GM21447 (cell line): Measurements from ENCODE around the gene EML1.
"Not testable (repeated sequence)": the region's sequence is repeated elsewhere in the genome, so short reads cannot be mapped to it uniquely, and the experiment has no call there.

Experiments
- ATAC-seq: cut with Tn5 transposase; IDR thresholded peaks from one replicate; pipeline ENCODE4 v1.9.1; 2021; ENCODE audit not compliant: unreplicated experiment

EML1 gene

DNA sequence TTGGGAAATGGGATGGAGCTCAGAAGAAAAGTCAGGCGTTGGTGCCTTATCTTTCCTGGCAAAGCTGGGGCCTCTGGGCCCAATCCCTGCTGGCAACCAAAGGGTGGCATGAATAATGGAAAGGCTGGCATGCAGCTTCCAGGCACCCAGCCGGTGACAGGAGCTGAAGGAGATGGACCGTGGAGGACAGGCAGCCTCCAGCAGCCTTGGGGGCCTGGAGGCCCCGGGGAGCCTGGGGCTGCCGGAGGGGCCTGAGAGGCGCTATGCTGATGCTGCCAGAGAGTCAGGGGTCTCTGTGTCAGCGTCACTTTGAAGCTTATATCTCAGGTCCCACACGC is 38.2 kb upstream of the EML1 start:
- no peak for ATAC-seq

DNA sequence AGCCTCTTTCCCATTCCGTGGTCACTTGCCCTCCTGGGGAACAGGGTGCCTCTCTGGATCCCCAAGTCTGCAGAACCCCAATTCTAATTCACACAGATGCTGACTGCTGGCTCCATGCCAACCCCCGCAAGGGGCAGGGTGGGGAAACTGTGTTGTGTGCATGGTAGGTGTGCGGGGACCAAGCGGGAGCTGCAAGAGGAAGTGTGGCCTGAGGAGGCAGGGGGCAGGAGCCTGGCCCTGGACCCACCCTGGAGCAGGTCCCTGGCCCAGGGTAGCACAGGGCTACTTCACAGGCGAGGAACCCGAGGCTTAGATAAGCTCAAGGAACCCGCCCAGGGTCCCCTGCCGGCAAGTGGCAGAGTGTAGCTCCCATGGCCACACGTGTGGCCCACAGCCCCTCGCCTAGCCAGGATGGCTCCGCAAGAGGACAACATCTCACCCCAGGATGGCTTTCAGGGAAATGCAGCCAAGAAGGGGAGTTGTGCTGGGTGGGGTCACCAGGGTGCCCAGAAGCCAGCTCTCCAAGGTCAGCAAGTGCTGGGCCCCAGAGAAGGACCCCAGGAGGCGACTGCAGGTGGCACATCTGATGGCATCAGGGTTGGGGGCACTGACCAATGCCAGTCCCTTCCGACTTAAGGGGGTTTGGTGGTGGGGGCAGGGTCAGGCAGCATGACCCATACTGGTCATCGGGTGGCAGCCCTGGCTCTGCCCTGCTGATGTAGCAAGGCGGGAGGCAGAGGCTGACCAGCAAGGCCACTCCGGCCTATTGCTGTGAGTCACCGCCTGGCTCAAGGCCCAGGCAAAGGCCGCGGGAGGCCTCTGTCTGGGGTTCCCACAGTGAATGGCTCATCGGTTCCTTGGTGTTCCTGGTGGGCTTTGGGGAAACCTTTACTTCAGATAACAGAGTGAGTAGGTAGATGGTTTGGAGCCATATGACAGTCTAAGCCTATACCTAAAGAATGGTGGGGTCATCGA is 37.3 kb upstream of the EML1 start:
- no peak for ATAC-seq

DNA sequence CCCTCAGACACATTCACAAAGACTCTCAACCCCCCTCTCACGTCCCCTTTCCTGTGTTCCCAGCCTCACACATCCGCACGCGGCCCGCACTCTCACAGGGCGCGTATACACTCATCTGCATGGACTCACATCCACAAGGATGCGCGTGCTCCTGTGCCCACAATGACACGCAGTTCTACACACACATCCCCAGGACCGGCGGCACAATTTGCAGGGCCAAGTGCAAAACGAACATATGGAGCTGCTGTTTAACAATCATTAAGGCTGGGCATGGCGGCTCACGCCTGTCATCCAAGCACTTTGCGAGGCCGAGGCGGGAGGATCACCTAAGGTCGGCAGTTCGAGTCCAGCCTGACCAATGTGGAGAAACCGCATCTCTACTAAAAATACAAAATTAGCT is 36.4 kb upstream of the EML1 start:
- no peak for ATAC-seq

DNA sequence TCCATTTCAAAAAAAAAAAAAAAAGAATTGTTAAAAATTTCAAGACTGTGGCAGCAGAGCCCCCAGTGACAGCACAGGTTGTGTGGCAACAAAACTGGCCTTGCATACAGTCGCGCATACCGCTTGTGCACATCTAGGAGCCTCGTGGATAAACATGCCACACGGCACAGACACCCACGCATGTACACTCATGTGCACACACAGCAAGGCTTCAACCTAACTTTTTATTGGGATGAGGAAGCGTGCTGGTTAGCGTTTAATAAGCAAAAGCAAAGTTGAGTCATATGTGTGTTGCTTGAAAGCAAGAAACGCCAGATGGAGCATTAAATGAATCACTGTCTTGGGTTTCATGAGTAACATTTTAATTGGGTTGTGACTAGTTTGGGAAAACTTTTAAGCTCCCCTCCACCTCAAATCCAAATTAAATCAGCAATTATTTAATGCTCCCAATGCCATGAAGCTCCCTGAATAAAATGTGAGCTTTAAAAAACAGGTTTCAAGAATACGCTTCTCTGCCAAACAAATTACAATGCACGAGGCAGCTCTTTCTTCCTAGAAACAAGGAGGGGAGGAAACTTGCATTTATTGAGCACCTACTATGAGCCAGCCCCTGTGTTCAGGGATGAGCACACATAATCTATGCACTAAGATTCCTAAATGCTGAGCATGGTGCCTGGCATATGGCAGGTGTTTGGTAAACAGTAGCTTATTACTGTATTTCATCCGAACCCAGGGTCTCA is 35.7 kb upstream of the EML1 start:
- no peak for ATAC-seq

DNA sequence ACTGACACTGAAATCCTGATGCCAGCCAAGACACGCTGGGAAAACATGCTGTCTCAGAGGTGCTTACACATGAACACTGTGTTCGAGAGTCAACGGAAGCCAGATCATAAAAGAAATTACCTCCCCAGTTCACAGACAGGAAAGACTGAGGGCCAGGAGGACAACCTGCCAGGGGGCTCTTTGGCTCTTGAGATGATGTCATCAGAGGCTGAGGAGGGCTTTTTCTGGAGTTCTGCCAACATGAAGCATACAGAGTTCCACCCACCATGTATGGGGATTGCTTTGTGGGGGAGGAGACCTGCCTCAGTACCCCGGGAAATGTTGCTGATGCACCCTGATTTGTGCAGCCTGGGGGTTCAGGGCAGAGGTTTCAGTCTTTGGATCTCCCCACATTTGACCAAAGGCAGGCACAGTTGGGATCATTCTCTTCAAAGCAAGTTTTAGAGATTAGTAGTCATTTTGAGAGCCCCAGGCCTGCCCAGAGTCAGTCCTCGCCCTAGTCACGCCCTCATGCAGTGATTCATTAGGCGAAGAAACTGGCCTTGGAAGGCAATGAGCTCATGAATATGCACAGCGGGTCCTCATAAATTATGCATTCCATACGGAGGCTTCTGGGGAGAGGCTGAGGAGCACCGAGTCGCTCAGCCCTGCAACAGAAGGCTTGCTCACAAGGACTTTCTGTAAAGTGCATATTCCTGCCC is 34.9 kb upstream of the EML1 start:
- ATAC-seq = no peak

DNA sequence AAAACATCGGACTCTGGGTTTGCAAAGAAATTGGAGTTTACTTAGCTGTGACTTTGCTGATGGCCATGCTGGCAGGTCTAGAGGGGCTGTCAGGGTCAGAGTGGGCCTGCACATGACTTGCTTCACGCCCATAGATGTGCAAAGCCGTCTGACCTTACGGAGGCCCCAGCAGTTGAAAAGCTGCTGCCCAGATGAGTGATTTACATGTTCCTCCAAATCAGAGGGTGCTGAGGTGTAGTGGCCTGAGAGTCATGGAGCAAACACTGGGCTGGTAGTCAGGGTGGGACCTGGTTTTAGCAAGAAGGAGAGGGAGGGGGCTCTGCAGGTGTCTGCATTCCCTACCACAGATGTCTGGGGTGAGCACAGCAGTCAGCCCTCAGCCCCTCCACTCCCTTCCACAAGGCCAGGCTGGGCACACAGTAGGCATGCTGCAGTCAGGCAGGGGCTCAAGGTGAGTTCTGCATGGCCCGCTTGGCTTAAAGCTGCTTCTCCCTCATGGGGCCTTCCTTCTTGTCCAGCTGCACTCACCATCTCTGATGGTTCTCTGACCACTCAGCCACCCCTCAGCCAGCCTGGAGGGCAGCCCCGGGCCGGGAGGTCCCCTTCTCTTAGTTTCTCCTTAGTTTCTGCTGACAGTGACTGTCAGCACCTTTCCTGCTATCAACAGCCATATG is 34.2 kb upstream of the EML1 start:
- ATAC-seq = no peak

DNA sequence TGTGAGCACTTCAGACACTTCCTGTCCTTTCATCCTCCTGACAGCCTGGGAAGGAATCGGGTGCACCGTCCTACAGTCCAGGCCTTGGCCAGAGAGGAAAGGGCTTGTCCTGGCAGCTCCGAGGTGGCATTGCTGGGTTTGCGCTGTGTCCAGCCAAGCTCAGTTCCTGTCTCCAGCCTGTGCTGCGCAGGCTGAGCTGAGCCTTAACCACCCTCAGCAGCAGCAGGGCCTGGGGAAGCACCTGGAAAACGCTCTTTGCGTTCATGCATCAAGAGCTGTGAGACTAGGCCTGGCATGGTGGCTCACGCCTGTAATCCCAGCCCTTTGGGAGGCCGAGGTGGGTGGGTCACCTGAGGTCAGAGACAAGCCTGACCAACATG is 33.7 kb upstream of the EML1 start:
- ATAC-seq = peak; percentile 49

DNA sequence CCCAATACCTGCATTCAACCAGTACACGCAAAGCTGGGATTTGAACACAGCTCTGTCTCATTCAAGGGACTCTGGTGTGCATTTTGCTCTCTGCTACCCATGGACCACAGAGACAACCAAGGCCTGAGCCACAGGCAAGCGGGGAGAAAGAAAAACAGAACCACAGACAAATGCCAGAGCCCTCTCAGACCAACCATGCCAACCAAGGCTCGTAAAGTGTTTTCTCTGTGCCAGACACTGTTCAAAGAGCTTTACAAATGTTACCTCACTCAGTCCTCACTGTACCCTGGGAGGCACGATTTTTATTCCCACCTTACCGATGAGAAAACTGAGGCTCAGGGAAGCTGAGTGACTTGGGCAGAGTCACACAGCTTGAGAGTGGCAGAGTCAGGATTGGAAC is 32.4 kb upstream of the EML1 start:
- ATAC-seq = no peak

DNA sequence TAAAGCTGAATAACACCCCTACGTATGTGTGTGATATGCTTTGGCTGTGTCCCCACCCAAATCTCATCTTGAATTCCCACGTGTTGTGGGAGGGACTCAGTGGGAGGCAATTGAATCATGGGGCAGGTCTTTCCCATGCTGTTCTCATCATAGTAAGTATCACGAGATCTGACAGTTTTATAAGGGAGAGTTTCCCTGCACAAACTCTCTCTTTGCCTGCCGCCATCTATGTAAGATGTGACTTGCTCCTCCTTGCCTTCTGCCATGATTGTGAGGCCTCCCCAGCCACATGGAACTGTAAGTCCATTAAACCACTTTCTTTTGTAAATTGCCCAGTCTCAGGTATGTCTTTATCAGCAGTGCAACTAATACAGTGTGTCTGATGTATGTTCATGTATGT is 30.3 kb upstream of the EML1 start:
- ATAC-seq = not testable (repeated sequence)

DNA sequence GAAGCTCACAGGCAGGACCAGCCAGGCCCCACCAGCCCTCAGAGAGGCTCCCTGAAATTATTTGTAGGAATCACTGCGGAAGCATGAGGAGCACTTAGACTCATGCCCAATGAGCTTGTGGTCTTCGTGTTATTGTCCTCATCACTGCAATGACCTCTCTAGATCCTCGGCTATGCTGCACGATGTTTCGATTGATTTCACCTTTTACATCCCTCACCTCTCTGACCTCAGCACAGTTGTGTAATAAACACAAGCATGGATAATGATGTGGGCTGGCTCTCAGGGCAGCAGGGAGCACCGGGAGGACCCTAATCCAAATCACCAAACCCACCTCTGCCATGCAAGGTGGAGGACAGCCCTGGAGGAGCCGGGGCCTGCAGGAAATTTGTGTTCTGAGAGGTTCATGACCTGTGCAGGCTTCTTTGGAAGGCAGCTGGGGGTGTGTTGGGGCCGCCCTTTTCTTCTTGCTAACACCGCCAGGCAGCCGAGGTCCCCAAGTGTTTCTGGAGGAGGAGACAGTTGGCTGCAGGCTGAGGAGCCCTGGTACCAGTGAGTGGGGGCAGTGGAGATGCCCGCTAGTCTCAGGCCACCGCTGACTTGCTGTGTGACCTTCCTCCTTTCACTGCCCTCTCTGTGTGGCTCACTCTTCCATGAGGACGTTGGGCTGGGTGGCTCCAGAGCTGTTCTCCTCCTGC is 29.5 kb upstream of the EML1 start:
- ATAC-seq = no peak

DNA sequence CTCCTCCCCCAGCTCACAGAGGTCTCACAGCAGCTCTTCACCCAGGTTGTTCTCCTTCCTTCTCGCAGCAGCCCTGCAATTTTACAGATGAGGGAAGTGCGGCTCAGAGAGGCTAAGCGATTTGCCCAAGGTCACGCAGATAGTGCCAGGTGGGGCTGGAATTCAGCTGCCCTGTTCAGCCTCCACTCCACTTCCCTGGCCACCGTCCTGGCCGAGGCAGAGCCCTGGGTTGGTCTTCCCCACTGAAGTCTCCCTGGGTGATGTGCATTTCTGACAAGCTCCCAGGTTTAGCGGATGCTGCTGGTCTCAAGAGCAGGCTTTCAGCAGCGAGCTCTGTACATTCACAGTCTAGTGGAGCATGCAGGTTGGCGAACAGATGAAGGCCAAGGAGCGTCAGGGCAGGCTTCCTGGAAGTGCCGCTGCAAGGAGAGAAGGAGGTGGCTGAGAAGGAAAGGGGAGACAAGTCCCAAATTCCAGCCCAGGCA is 28.9 kb upstream of the EML1 start:
- ATAC-seq = no peak

DNA sequence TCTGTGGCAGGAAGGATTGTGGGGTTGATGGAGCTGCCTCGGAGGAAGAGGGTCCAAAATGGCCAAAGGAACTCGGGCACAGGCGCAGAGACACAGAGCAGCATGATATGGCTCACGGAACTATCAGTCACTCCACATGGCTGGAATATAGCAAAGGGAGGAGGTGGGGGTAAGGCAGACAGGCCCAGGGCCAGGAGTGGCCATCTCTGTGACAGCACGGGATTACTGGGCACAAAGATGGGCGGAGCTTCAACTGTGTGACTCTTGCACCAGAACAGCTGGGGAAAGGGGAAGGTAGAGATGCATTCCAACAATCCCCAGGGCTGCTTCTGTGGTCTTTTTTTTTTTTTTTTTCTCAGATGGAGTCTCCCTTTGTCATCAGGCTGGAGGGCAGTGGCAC is 24.8 kb upstream of the EML1 start:
- no peak for ATAC-seq

DNA sequence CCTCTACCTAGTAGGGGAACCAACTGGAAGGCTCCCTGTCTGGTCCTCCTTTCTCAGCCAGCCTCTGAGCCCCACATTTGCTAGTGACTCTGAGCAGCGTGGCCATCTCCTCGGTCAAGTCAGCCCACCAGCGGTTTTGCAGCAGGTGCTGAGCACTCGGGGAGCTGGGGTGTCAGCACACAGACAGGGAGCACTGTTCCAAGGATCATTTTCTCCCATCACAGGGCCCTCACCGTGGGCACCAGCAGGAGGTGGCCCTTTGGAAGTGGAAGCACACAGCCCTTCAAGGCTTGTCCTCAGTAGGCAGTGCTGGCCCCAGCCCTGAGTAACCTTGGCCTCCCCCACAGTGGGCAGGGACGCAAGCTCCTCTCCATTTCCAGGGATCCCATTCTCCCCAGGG is 24.1 kb upstream of the EML1 start:
- ATAC-seq = no peak

DNA sequence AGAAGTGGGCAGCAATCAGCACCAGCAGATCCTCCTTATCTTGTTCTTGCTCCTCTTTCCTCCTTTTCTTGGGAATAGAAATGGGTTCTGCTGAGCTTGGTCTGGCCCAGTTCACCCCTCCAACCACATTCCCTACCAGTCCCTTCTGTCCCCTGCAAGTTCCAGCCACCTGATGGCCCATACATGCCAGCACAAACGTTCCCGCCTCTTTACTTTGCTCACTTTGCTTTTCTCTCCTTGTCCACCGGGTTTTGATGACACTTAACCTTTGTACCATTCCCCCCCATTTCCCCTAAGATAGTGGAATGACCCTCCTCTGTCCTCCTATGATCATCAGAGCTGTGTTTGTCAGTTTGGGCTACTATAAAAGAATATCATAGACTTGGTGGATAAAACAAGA is 23.4 kb upstream of the EML1 start:
- ATAC-seq = no peak

DNA sequence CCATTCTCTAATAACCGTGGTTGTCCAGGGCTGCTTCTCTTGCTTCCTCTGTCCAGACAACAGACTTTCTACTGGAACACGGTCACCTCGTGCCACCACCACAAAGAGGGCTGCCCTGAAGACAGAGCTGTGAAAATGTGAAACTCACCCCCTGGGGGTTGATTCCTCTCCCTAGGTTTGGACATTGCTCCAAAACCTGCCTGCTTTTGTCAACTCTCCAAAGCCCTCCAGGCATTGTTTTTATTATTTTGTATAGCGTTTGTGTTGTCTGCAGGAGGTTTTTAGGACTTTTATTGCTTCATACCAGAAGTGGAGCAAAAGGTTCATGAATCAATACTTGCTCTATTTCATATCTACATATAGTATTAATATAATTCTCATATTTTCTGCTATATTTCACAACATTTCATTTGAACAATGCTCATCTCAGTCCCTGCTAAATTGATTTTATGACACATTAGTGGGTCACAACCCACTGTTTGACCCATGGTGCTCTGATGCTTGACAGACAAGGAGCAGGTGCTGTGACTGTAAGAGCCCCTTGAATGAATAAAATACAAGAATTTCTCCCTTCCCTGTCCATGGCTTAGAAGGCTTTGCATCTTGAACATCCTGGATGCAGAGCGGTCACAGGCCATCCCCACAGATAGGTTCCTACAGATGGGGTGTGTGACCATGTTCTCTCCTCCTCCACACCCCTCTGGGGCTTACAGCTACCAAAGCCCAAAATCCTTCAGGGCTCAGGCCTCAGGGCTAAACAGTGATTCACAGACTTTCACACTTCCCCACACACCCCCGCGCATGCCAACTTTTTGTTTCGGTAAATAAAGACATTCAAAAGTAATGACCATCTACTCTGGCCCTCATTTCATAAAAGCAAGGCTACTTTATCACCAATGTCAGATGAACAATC is 20.6 kb upstream of the EML1 start:
- no peak for ATAC-seq

DNA sequence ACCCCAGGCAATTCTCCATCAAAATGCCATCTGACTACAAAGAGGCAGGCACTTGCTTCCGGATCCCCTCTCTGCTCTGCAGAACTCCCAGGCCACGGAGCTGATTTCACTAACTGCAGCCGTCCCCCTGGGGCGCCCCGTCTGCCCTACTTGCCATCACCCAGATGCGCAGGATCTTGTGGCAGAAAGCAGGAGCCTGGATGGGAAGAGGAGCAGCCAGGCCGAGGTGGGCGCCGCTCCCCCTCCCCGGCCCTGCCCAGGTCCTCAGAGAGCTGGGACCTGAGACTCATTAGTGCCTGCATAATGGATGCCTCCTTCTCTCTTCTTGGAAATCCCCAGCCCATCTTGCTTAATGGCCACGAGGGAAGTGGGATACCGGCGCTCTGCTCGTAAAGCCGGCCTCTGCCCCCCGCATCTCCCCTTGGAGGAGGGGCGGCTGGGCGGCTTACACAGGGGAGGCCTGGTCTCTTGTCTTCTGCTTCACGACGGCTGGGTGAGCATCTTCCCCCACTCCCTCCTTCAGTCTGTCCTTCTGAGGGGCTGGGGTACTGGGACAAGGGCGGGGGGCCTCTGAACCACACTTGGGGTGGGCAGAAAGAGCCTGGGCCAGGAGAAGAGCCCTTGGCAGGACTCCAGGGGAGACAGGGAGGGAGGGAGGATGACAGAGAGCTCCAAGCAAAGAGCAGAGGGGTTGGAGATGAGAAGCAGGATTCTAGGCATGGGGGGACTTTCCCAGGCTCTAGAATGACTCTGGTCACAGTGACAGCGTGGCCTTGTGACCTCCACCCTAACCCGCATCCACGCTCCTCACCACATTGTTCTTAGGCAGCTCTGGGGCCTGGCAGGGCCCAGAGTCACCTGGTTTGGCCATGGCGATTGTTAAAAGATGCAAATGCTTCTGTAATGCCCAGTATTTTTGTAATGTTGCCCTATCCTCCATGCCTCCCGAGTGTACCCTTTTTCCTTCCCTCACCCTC is 19.4 kb upstream of the EML1 start:
- no peak for ATAC-seq

DNA sequence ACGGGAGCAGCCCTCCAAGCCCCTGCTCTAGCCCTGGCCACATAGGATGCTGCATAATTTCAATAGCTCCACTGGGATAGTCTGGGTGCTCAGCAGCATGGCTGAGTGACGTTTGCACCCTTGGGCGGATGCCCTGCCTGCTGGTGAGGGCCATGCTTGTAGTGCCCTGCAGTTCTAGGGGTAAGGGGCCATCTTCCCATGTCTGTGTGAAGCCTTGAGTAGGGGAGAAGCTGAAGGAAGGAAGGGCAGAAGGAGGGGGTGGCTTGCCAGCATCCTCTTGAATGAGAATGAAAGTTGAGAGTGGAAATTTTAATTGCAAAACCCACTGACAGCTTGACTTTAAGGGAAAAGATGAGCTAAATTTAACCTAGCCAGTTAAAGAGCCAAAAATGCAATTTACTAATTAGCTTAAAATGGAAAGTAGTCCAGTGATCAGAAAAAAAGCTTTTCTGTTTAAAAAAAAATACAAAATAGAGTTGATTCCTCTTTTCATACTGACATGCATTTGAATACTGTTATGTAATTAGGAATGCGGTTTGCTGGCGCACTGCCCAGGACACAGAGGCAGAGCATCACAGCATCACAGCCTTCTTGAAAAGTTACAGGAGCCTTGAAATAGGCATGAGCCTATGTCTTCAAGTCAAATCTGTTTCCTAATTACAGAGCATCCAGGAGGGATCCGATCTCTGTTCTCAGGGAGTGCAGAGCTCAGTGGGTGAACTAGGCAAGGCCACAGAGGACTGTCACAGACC is 18.5 kb upstream of the EML1 start:
- ATAC-seq = no peak

DNA sequence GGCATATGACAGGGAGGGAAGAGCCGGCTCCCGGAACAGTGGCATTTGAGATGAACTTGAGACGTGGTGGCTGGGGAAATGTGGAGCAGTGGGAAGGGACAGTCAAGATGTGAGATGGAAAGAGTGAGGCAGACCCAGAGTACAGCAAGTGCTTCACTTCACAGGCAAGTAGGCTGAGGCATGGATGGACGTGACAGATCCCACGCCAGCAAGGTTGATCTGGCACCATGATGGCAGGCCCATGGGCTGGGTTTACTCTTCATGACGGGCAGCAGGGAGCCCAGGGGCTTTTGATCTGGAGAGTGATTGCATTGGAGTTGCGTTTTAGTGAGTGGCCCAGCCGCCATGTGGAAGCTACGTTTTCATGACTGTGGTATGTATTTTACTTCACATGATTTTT is 17.9 kb upstream of the EML1 start:
- ATAC-seq = no peak
